CD1c-positive myeloid dendritic cell (primary cell): ENCODE results near the gene HEPN1.
"Not testable (repeated sequence)": the region's sequence is repeated elsewhere in the genome, so short reads cannot be mapped to it uniquely, and the experiment has no call there.

ENCODE experiments used
- DNase-seq: peaks from one replicate; pipeline ENCODE4 v3.0.0-alpha.2; 2016; ENCODE audit errors: extremely low spot score

Gene HEPN1

GRCh38 chr11:124942466-124943253 is 23.6 kb downstream of the HEPN1 start:
- no peak for DNase-seq

GRCh38 chr11:124943254-124943616 is 24.2 kb downstream of the HEPN1 start:
- no peak for DNase-seq

GRCh38 chr11:124943741-124944140 is 24.7 kb downstream of the HEPN1 start:
- no peak for DNase-seq

GRCh38 chr11:124944565-124944964 is 25.5 kb downstream of the HEPN1 start:
- DNase-seq = no peak

- DNase-seq = no peak
Observed at GRCh38 chr11:124945826-124946225, 26.8 kb downstream of the HEPN1 start.

GRCh38 chr11:124946735-124947141 is 27.7 kb downstream of the HEPN1 start:
- DNase-seq = no peak

- no peak for DNase-seq
Observed at GRCh38 chr11:124950601-124951330, 31.7 kb downstream of the HEPN1 start.

- no peak for DNase-seq
Observed at GRCh38 chr11:124951341-124951740, 32.3 kb downstream of the HEPN1 start.

GRCh38 chr11:124953753-124954589 is 34.9 kb downstream of the HEPN1 start, which contains the start of gene CCDC15:
TSS of gene CCDC15 (plus strand) at chr11:124954202. CDS start at chr11:124954733, 531 bp downstream.
- DNase-seq = peak; percentile 98

GRCh38 chr11:124954590-124954955 is 35.5 kb downstream of the HEPN1 start:
- DNase-seq = no peak

GRCh38 chr11:124955035-124955434 is 36.0 kb downstream of the HEPN1 start:
- no peak for DNase-seq

- peak; percentile 81 for DNase-seq
Observed at GRCh38 chr11:124961972-124962609, 43.0 kb downstream of the HEPN1 start.

GRCh38 chr11:124968197-124968596 is 49.1 kb downstream of the HEPN1 start:
- DNase-seq = not testable (repeated sequence)
